SK-N-SH (cell line): ENCODE measurements around the gene SRGAP3. TPM values are rescaled to one million over a fixed set of nuclear protein-coding genes. Genes with fewer than 3 reads are reported as not detected.

Source experiments
- CTCF ChIA-PET: fragments of 300-600, 350-600 bp; formaldehyde crosslinking; extraction: SDS; loops from one replicate; lab custom pipeline; 2021; lab: Yijun Ruan, JAX
- POLR2A ChIA-PET: fragments of 350-600 bp; sonication (Branson Sonifier 250); formaldehyde crosslinking; extraction: SDS; loops from one replicate; lab custom pipeline; 2020; ENCODE audit warnings: antibody characterized with exemption, inconsistent platforms; lab: Yijun Ruan, JAX
- DNase-seq: peaks from one replicate; pipeline ENCODE4 v3.0.0; 2012
- H2AFZ ChIP-seq: fragments of 200-600 bp; sonication (generic); 2 replicates; pipeline ENCODE4 v1.8.1; 2016; ENCODE audit warnings: antibody characterized with exemption, mild to moderate bottlenecking, low read depth
- H3F3A ChIP-seq: fragments of 200-600 bp; sonication (generic); replicated peaks from 2 replicates; pipeline ENCODE3; 2016; ENCODE audit warnings: antibody characterized with exemption, mild to moderate bottlenecking; ENCODE audit not compliant: insufficient read depth
- H3K27ac ChIP-seq, 2 experiments: fragments of 200-500 bp in 1 of 2; fragments of 200-600 bp in 1 of 2; sonication (Bioruptor generic) in 1 of 2; sonication (generic), shearing (Covaris generic) in 1 of 2; 2 replicates each; pipeline versions ENCODE4 v1.5.1 to v1.6.1; 2014 to 2016; ENCODE audit warnings: low read depth in 2 of 2, inconsistent platforms in 1 of 2, low read length in 1 of 2, mild to moderate bottlenecking in 1 of 2, mixed read lengths in 1 of 2
- H3K27me3 ChIP-seq: fragments of 200-600 bp; sonication (generic), shearing (Covaris generic); 2 replicates; pipeline ENCODE4 v1.6.1; 2016; ENCODE audit warnings: mixed run types; ENCODE audit not compliant: insufficient read depth
- H3K36me3 ChIP-seq, 2 experiments: fragments of 200-500 bp in 1 of 2; fragments of 200-600 bp in 1 of 2; sonication (Bioruptor generic) in 1 of 2; sonication (generic) in 1 of 2; replicated peaks in 1 of 2; 2 replicates each; pipeline versions ENCODE3 to v1.5.1; 2014 to 2016; ENCODE audit warnings: low read length in 1 of 2, mild to moderate bottlenecking in 1 of 2; ENCODE audit not compliant: insufficient read depth in 2 of 2, control insufficient read depth in 1 of 2
- H3K4me1 ChIP-seq, 2 experiments: fragments of 200-500 bp in 1 of 2; fragments of 200-600 bp in 1 of 2; sonication (Bioruptor generic) in 1 of 2; sonication (generic), shearing (Covaris generic) in 1 of 2; 2 replicates each; pipeline versions ENCODE4 v1.5.1 to v1.6.1; 2014 to 2016; ENCODE audit warnings: low read depth in 1 of 2, low read length in 1 of 2, mixed run types in 1 of 2; ENCODE audit not compliant: insufficient read depth in 2 of 2, control insufficient read depth in 1 of 2
- H3K4me2 ChIP-seq: fragments of 200-600 bp; sonication (generic), shearing (Covaris generic); 2 replicates; pipeline ENCODE4 v1.6.1; 2017; ENCODE audit warnings: mixed run types
- H3K4me3 ChIP-seq, 2 experiments: fragments of 200-500 bp in 1 of 2; fragments of 200-600 bp in 1 of 2; sonication (Bioruptor generic) in 1 of 2; sonication (generic), shearing (Covaris generic) in 1 of 2; 2 replicates each; pipeline versions ENCODE4 v1.5.1 to v1.8.1; 2014 to 2016; ENCODE audit warnings: low read depth in 2 of 2, inconsistent platforms in 1 of 2, low read length in 1 of 2, mild to moderate bottlenecking in 1 of 2, mixed read lengths in 1 of 2, moderate library complexity in 1 of 2
- H3K79me2 ChIP-seq: fragments of 200-600 bp; sonication (generic); 2 replicates; pipeline ENCODE4 v1.8.1; 2017; ENCODE audit warnings: mild to moderate bottlenecking; ENCODE audit not compliant: insufficient read depth
- H3K9ac ChIP-seq: fragments of 200-600 bp; sonication (generic); 2 replicates; pipeline ENCODE4 v1.6.1; 2017; ENCODE audit warnings: mixed run types
- H3K9me2 ChIP-seq: fragments of 200-600 bp; sonication (generic); 2 replicates; pipeline ENCODE4 v1.6.1; 2017; ENCODE audit warnings: mixed run types
- H3K9me3 ChIP-seq: fragments of 200-600 bp; sonication (generic); 2 replicates; pipeline ENCODE4 v1.6.1; 2017; ENCODE audit warnings: mixed run types, mild to moderate bottlenecking, moderate library complexity
- H4K20me1 ChIP-seq: fragments of 200-600 bp; sonication (generic); 2 replicates; pipeline ENCODE4 v1.6.1; 2017; ENCODE audit warnings: mild to moderate bottlenecking, mixed run types; ENCODE audit not compliant: insufficient read depth
- CHD2 ChIP-seq: fragments of 150-350 bp; IDR thresholded peaks from 2 replicates; pipeline ENCODE4 v1.6.1; 2018; ENCODE audit warnings: low read length; ENCODE audit not compliant: partially characterized antibody
- CTCF ChIP-seq: fragments of 200-600 bp; sonication (generic); IDR thresholded peaks from 2 replicates; pipeline ENCODE4 v1.6.1; 2017; ENCODE audit warnings: antibody characterized with exemption, mild to moderate bottlenecking, moderate library complexity
- ELF1 ChIP-seq: IDR thresholded peaks from 2 replicates; pipeline ENCODE4 v1.4.0; 2012
- FOXJ3 ChIP-seq: sonication (generic); formaldehyde crosslinking; IDR thresholded peaks from 2 replicates; pipeline ENCODE4 v1.5.1; 2020; ENCODE audit warnings: mild to moderate bottlenecking, missing genetic modification reagents
- GABPA ChIP-seq: IDR thresholded peaks from 2 replicates; pipeline ENCODE4 v1.4.0; 2012; ENCODE audit warnings: low read depth, mild to moderate bottlenecking
- GATA2 ChIP-seq: sonication (generic); formaldehyde crosslinking; IDR thresholded peaks from 2 replicates; pipeline ENCODE4 v1.5.0; 2020; ENCODE audit warnings: mild to moderate bottlenecking, missing genetic modification reagents
- JUND ChIP-seq: IDR thresholded peaks from 2 replicates; pipeline ENCODE4 v1.4.0; 2012
- MAX ChIP-seq: IDR thresholded peaks from 2 replicates; pipeline ENCODE4 v1.4.0; 2012; ENCODE audit warnings: low read depth
- MXI1 ChIP-seq: IDR thresholded peaks from 2 replicates; pipeline ENCODE4 v1.6.1; 2012; ENCODE audit warnings: mild to moderate bottlenecking, low read depth, low read length, improper control_type of control experiment
- NFIC ChIP-seq: IDR thresholded peaks from 2 replicates; pipeline ENCODE4 v1.4.0; 2012; ENCODE audit warnings: borderline replicate concordance
- NRF1 ChIP-seq: IDR thresholded peaks from 2 replicates; pipeline ENCODE4 v1.6.1; 2012; ENCODE audit warnings: low read depth, mild to moderate bottlenecking, low read length
- RCOR1 ChIP-seq: fragments of 150-350 bp; IDR thresholded peaks from 2 replicates; pipeline ENCODE4 v1.6.1; 2017; ENCODE audit warnings: antibody characterized with exemption, low read length
- RXRA ChIP-seq: IDR thresholded peaks from 2 replicates; pipeline ENCODE4 v1.4.0; 2012; ENCODE audit warnings: low read depth, mild to moderate bottlenecking, borderline replicate concordance
- SIN3A ChIP-seq: IDR thresholded peaks from 2 replicates; pipeline ENCODE4 v1.6.1; 2012; ENCODE audit warnings: low read depth, mild to moderate bottlenecking, low read length, moderate library complexity, borderline replicate concordance
- TAF1 ChIP-seq: IDR thresholded peaks from 2 replicates; pipeline ENCODE4 v1.6.1; 2012; ENCODE audit warnings: low read depth, mild to moderate bottlenecking, low read length, moderate library complexity, borderline replicate concordance
- TEAD4 ChIP-seq: IDR thresholded peaks from 2 replicates; pipeline ENCODE4 v1.4.0; 2012; ENCODE audit warnings: mild to moderate bottlenecking, borderline replicate concordance; ENCODE audit not compliant: insufficient read depth
- USF1 ChIP-seq: IDR thresholded peaks from 2 replicates; pipeline ENCODE4 v1.4.0; 2012; ENCODE audit warnings: low read depth, borderline replicate concordance
- USF2 ChIP-seq: fragments of 150-350 bp; IDR thresholded peaks from 2 replicates; pipeline ENCODE4 v1.6.1; 2017; ENCODE audit warnings: antibody characterized with exemption, low read length, low read depth, borderline replicate concordance
- YY1 ChIP-seq: IDR thresholded peaks from 2 replicates; pipeline ENCODE4 v1.4.0; 2012; ENCODE audit warnings: low read depth, mild to moderate bottlenecking
- WGBS: methylation state at CpG from one replicate; pipeline ENCODE4 v1.1.6; 2017; ENCODE audit warnings: low lambda C conversion rate; 5-methylcytosine and 5-hydroxymethylcytosine counted together
- polyA plus RNA-seq, 3 experiments: library from polyadenylated mRNA; depleted of rRNA; stranded (reverse); fragments of >200 nt; gene quantifications; 2 replicates each; pipeline ENCODE4 v1.2.3, GENCODE V29; 2012

Gene SRGAP3
- polyA plus RNA-seq, 1 of the 3 experiments (the other 2 are of a cell fraction), result 2.8 TPM

GRCh38 chr3:9070961-9071360 lies 178.5 kb downstream of the SRGAP3 start:
- ChIA-PET POLR2A (no interaction called here), CTCF (interaction anchor here (0.6 to 11.4 kb wide), 3 partner anchors 10 to 82 kb away, joined by 3 to 150 read pairs (median 8); no protein-coding TSS in a partner anchor)
- H3K4me1 ChIP-seq, result no peaks in the 10 kb centered on the region; a peak in 1 of 4 replicates
- H3K27me3 ChIP-seq, result no peaks in the 10 kb centered on the region
- no peak overlapping the region for H3K4me2 ChIP-seq
- H2AFZ ChIP-seq, result no peak overlapping the region
- TF ChIP-seq JUND (no peak), GATA2 (CRISPR knock-in tag) (no peak), TEAD4 (no peak), NRF1 (no peak), MXI1 (no peak), RXRA (no peak), CTCF (no peak), MAX (no peak), NFIC (no peak), ELF1 (no peak), RCOR1 (no peak), CHD2 (no peak), GABPA (no peak), FOXJ3 (CRISPR knock-in tag) (no peak), USF1 (no peak)
- DNase-seq, result no peak
- H3K9me3 ChIP-seq, result no peaks in the 10 kb centered on the region
- H3K79me2 ChIP-seq, result no peaks in the 10 kb centered on the region
- no peak overlapping the region for H3K27ac ChIP-seq
- no peak overlapping the region for H3K4me3 ChIP-seq
- H3K9ac ChIP-seq, result no peak overlapping the region
- no peaks in the 10 kb centered on the region for H3K36me3 ChIP-seq
- no peaks in the 10 kb centered on the region for H3K9me2 ChIP-seq
- no peaks in the 10 kb centered on the region for H3F3A ChIP-seq
- WGBS, result 58% methylated on average over 2 of the region's 2 CpGs
- no peaks in the 10 kb centered on the region for H4K20me1 ChIP-seq

GRCh38 chr3:9069971-9070370 lies 179.5 kb downstream of the SRGAP3 start:
- Histone ChIP-seq H4K20me1 (no peaks in the 10 kb centered on the region), H3K4me1 (no peaks in the 10 kb centered on the region; a peak in 1 of 4 replicates), H3K4me2 (no peak overlapping the region), H2AFZ (no peak overlapping the region), H3K4me3 (no peak overlapping the region), H3K9me2 (no peaks in the 10 kb centered on the region), H3K9me3 (no peaks in the 10 kb centered on the region), H3K27ac (no peak overlapping the region), H3K79me2 (no peaks in the 10 kb centered on the region), H3F3A (no peaks in the 10 kb centered on the region), H3K27me3 (no peaks in the 10 kb centered on the region), H3K9ac (no peak overlapping the region), H3K36me3 (no peaks in the 10 kb centered on the region)
- TF ChIP-seq TAF1, result no peak
- no peak for TF ChIP-seq FOXJ3 (CRISPR knock-in tag)
- TF ChIP-seq GATA2 (CRISPR knock-in tag), result peak; percentile 80
- no peak for TF ChIP-seq RXRA
- no peak for TF ChIP-seq USF2
- no peak for TF ChIP-seq JUND
- no peak for TF ChIP-seq YY1
- no peak for TF ChIP-seq SIN3A
- WGBS, result 84% methylated on average over 1 of the region's 1 CpG
- no peak for DNase-seq
- ChIA-PET CTCF (interaction anchor here (0.9 to 11.4 kb wide), 9 partner anchors 9 to 300 kb away, joined by 3 to 150 read pairs (median 6); partner anchors contain the start of genes OXTR and SRGAP3), POLR2A (no interaction called here)
